GM12874 (cell line): ENCODE data around the gene ADAMTS2.

Experiments used
- CTCF ChIP-seq: IDR thresholded peaks from 2 replicates; pipeline ENCODE4 v1.5.1; 2011; ENCODE audit warnings: low read depth, mild to moderate bottlenecking, control low read depth, low read length, moderate library complexity; ENCODE audit not compliant: insufficient read depth

Gene ADAMTS2

GRCh38 chr5:179167871-179168451 is 177.3 kb downstream of the ADAMTS2 start:
- no peak for TF ChIP-seq CTCF

- TF ChIP-seq CTCF, result peak; percentile 48; the same call in 1 of the 2 replicates
Measured at GRCh38 chr5:179166886-179167841, 178.1 kb downstream of the ADAMTS2 start.

- no peak for TF ChIP-seq CTCF
Measured at GRCh38 chr5:179166171-179166885, 178.9 kb downstream of the ADAMTS2 start.

GRCh38 chr5:179165421-179166170 is 179.7 kb downstream of the ADAMTS2 start:
- TF ChIP-seq CTCF, result no peak

GRCh38 chr5:179164331-179165311 is 180.6 kb downstream of the ADAMTS2 start:
- TF ChIP-seq CTCF, result no peak
